Muscle of leg (tissue), 11 donors: ENCODE measurements around the gene ARID4B. TPM values are rescaled to one million over a fixed set of nuclear protein-coding genes. Genes with fewer than 3 reads are reported as not detected.

ENCODE experiments used
- DNase-seq: peaks from one replicate; pipeline ENCODE4 v3.0.0; 2013
- H3K27ac ChIP-seq: one replicate; pipeline ENCODE4 v1.5.1; 2013; ENCODE audit warnings: mild to moderate bottlenecking, low read length, control low read depth
- H3K27me3 ChIP-seq: one replicate; pipeline ENCODE4 v1.6.1; 2013; ENCODE audit warnings: low read length; ENCODE audit not compliant: control insufficient read depth, insufficient read depth
- H3K36me3 ChIP-seq: one replicate; pipeline ENCODE4 v1.6.1; 2013; ENCODE audit warnings: low read length; ENCODE audit not compliant: control insufficient read depth, insufficient read depth
- H3K4me1 ChIP-seq: one replicate; pipeline ENCODE4 v1.6.1; 2013; ENCODE audit warnings: low read length; ENCODE audit not compliant: control insufficient read depth, insufficient read depth
- H3K4me3 ChIP-seq: one replicate; pipeline ENCODE4 v1.5.1; 2013; ENCODE audit warnings: low read length, control low read depth
- H3K9me3 ChIP-seq: replicated peaks from 2 replicates; pipeline ENCODE4 v1.6.1; 2013; ENCODE audit warnings: low read depth, low read length; ENCODE audit not compliant: control insufficient read depth
- WGBS: methylation state at CpG from one replicate; pipeline ENCODE4 v1.1.5; 2013; ENCODE audit warnings: missing lambda C conversion rate; ENCODE audit not compliant: insufficient coverage; 5-methylcytosine and 5-hydroxymethylcytosine counted together
- polyA plus RNA-seq, 8 donors: library from polyadenylated mRNA; unstranded; fragments of 120-200 nt; gene quantifications; one replicate each; pipeline versions ENCODE4 v1.2.1 to v1.2.3, GENCODE V29; 2013; ENCODE audit warnings: inconsistent platforms in 1 of 8, low replicate concordance in 1 of 8; ENCODE audit not compliant: insufficient read length in 8 of 8, insufficient read depth in 1 of 8
- total RNA-seq: library from RNA; stranded (reverse); fragments of 120-200 nt; gene quantifications from one replicate; pipeline ENCODE4 v1.2.4, GENCODE V29; 2013

ARID4B gene
- total and polyA plus RNA-seq, 9 donors = 15.2 to 26.5 (median 20.9) TPM

GRCh38 chr1:235358899-235359298 lies 30.9 kb upstream of the ARID4B start:
- Histone ChIP-seq H3K4me1 (no peaks in the 10 kb centered on the region), H3K27ac (no peak overlapping the region), H3K4me3 (no peak overlapping the region), H3K9me3 (no peaks in the 10 kb centered on the region), H3K36me3 (no peaks in the 10 kb centered on the region), H3K27me3 (no peaks in the 10 kb centered on the region)
- DNase-seq = no peak
- 93% methylated on average over 2 of the region's 3 CpGs for WGBS

GRCh38 chr1:235357485-235358373 lies 29.8 kb upstream of the ARID4B start:
- no peak for DNase-seq
- Histone ChIP-seq H3K27me3 (no peaks in the 10 kb centered on the region), H3K4me1 (no peaks in the 10 kb centered on the region), H3K4me3 (no peak overlapping the region), H3K36me3 (no peaks in the 10 kb centered on the region), H3K27ac (no peak overlapping the region), H3K9me3 (no peaks in the 10 kb centered on the region)
- 79% methylated on average over 6 of the region's 11 CpGs for WGBS

- Histone ChIP-seq H3K27me3 (no peaks in the 10 kb centered on the region), H3K36me3 (no peaks in the 10 kb centered on the region), H3K9me3 (no peaks in the 10 kb centered on the region), H3K27ac (no peak overlapping the region), H3K4me1 (no peaks in the 10 kb centered on the region), H3K4me3 (no peak overlapping the region)
- no peak for DNase-seq
- 50% methylated on average over 2 of the region's 3 CpGs for whole genome bisulfite sequencing
Measured at GRCh38 chr1:235351898-235352297, 23.9 kb upstream of the ARID4B start.

GRCh38 chr1:235351441-235351840 lies 23.5 kb upstream of the ARID4B start:
- 80% methylated on average over 2 of the region's 3 CpGs for whole genome bisulfite sequencing
- H3K27ac ChIP-seq = no peak overlapping the region
- H3K9me3 ChIP-seq = no peaks in the 10 kb centered on the region
- no peaks in the 10 kb centered on the region for H3K36me3 ChIP-seq
- no peaks in the 10 kb centered on the region for H3K4me1 ChIP-seq
- H3K4me3 ChIP-seq = no peak overlapping the region
- no peaks in the 10 kb centered on the region for H3K27me3 ChIP-seq
- DNase-seq = no peak

- WGBS = no CpG with 5 or more reads among the region's 5 CpGs
Measured at GRCh38 chr1:235343726-235344125, 15.7 kb upstream of the ARID4B start.

GRCh38 chr1:235342471-235342870 lies 14.5 kb upstream of the ARID4B start:
- Histone ChIP-seq H3K27me3 (no peaks in the 10 kb centered on the region), H3K27ac (no peak overlapping the region), H3K4me3 (no peak overlapping the region), H3K4me1 (no peaks in the 10 kb centered on the region), H3K9me3 (no peaks in the 10 kb centered on the region), H3K36me3 (peaks cover 21% of the 10 kb centered on the region)
- no peak for DNase-seq
- no CpG with 5 or more reads among the region's 3 CpGs for WGBS

More at GRCh38 chr1:235343726-235344125, 15.7 kb upstream of the ARID4B start:
- Histone ChIP-seq H3K4me1 (no peaks in the 10 kb centered on the region), H3K36me3 (peaks cover 14% of the 10 kb centered on the region), H3K27me3 (no peaks in the 10 kb centered on the region), H3K27ac (no peak overlapping the region), H3K4me3 (no peak overlapping the region), H3K9me3 (no peaks in the 10 kb centered on the region)
- DNase-seq = no peak

GRCh38 chr1:235342039-235342438 lies 14.1 kb upstream of the ARID4B start:
- Histone ChIP-seq H3K36me3 (peaks cover 22% of the 10 kb centered on the region), H3K27ac (no peak overlapping the region), H3K4me1 (no peaks in the 10 kb centered on the region), H3K9me3 (no peaks in the 10 kb centered on the region), H3K27me3 (no peaks in the 10 kb centered on the region), H3K4me3 (no peak overlapping the region)
- no CpG with 5 or more reads among the region's 6 CpGs for WGBS
- DNase-seq = no peak

GRCh38 chr1:235341334-235341733 lies 13.4 kb upstream of the ARID4B start:
- no peak overlapping the region for H3K27ac ChIP-seq
- H3K4me3 ChIP-seq = no peak overlapping the region
- DNase-seq = no peak
- H3K36me3 ChIP-seq = peaks cover 29% of the 10 kb centered on the region
- no peaks in the 10 kb centered on the region for H3K27me3 ChIP-seq
- H3K9me3 ChIP-seq = no peaks in the 10 kb centered on the region
- WGBS = 40% methylated on average over 1 of the region's 1 CpG
- H3K4me1 ChIP-seq = no peaks in the 10 kb centered on the region

- no peak overlapping the region for H3K27ac ChIP-seq
- DNase-seq = peak; percentile 10
- no CpG with 5 or more reads among the region's 8 CpGs for WGBS
- H3K4me1 ChIP-seq = no peaks in the 10 kb centered on the region
- H3K27me3 ChIP-seq = no peaks in the 10 kb centered on the region
- H3K36me3 ChIP-seq = peaks cover 25% of the 10 kb centered on the region
- H3K9me3 ChIP-seq = no peaks in the 10 kb centered on the region
- H3K4me3 ChIP-seq = no peak overlapping the region
Measured at GRCh38 chr1:235339746-235340145, 11.8 kb upstream of the ARID4B start.

GRCh38 chr1:235336903-235337302 lies 8.9 kb upstream of the ARID4B start:
- H3K4me3 ChIP-seq = no peak overlapping the region
- no peak overlapping the region for H3K27ac ChIP-seq
- peaks cover 21% of the 10 kb centered on the region for H3K36me3 ChIP-seq
- no peak for DNase-seq
- H3K27me3 ChIP-seq = no peaks in the 10 kb centered on the region
- H3K9me3 ChIP-seq = no peaks in the 10 kb centered on the region
- no peaks in the 10 kb centered on the region for H3K4me1 ChIP-seq
- WGBS = 100% methylated on average over 3 of the region's 4 CpGs
